GM12878 (cell line): ENCODE data around the gene EAF2.

Experiments
- BACH1 ChIP-seq: fragments of 450-650 bp; IDR thresholded peaks from 2 replicates; pipeline ENCODE4 v1.6.1; 2017; ENCODE audit warnings: mild to moderate bottlenecking, borderline replicate concordance
- IRF3 ChIP-seq: fragments of 450-650 bp; IDR thresholded peaks from 2 replicates; pipeline ENCODE4 v1.6.1; 2014; ENCODE audit warnings: mild to moderate bottlenecking
- KAT2A ChIP-seq: conservative IDR thresholded peaks from 2 replicates; pipeline ENCODE4 v1.6.1; 2011; ENCODE audit warnings: low read depth, low read length; ENCODE audit not compliant: control insufficient read depth
- RAD21 ChIP-seq: IDR thresholded peaks from 2 replicates; pipeline ENCODE4 v1.6.1; 2011; ENCODE audit warnings: mild to moderate bottlenecking, low read depth, low read length, moderate library complexity; ENCODE audit not compliant: insufficient read depth
- TF ChIP-seq, protein P1 (sequence below), 3 experiments: IDR thresholded peaks in 2 of 3; conservative IDR thresholded peaks in 1 of 3; 2 replicates each; pipeline ENCODE4 v1.5.1; 2011; ENCODE audit warnings: low read depth in 3 of 3, low read length in 3 of 3, mild to moderate bottlenecking in 3 of 3, control low read depth in 2 of 3, moderate library complexity in 2 of 3, inconsistent platforms in 1 of 3, mixed read lengths in 1 of 3; ENCODE audit not compliant: control insufficient read depth in 2 of 3, insufficient read depth in 1 of 3; ENCODE audit errors: extremely low read depth in 1 of 3

DNA sequence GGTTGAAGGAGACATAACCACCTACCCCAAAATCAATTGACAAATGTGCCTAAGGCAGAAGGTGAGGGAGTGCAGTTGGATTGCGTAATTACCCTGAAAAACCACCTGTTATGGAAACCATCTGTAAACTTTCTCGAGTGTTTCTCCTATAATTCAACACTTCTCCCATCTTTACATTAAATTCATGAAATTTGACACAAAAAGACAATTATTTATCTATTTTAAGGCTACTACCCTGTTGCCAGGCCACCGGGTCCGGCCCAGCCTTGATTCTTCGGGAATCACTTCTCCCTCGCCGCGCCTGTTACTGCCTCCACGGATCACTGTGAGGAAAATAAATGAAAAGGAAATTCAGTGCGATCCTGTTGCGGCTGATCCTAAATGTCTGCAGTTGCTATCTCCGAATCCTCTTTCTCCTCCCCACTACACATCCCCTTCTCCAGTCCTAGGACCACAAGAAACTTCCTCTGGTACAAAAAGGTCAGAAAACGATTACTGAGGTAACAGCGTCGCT, 795 bp upstream of the EAF2 start:
- TF ChIP-seq KAT2A: no peak
- no peak for TF ChIP-seq IRF3
- TF ChIP-seq, protein P1, sequence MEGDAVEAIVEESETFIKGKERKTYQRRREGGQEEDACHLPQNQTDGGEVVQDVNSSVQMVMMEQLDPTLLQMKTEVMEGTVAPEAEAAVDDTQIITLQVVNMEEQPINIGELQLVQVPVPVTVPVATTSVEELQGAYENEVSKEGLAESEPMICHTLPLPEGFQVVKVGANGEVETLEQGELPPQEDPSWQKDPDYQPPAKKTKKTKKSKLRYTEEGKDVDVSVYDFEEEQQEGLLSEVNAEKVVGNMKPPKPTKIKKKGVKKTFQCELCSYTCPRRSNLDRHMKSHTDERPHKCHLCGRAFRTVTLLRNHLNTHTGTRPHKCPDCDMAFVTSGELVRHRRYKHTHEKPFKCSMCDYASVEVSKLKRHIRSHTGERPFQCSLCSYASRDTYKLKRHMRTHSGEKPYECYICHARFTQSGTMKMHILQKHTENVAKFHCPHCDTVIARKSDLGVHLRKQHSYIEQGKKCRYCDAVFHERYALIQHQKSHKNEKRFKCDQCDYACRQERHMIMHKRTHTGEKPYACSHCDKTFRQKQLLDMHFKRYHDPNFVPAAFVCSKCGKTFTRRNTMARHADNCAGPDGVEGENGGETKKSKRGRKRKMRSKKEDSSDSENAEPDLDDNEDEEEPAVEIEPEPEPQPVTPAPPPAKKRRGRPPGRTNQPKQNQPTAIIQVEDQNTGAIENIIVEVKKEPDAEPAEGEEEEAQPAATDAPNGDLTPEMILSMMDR (IDR thresholded peaks at IDR 0.05 in 2 of 3, conservative IDR thresholded peaks at IDR 0.05 in 1 of 3; ENCODE audit: control insufficient read depth in 2 of 3, extremely low read depth in 1 of 3, insufficient read depth in 1 of 3, low read depth in 3 of 3, low read length in 3 of 3): no peak
- TF ChIP-seq RAD21: no peak
- no peak for TF ChIP-seq BACH1
